HepG2 (cell line): ENCODE results near the gene GGA3. TPM values are rescaled to one million over a fixed set of nuclear protein-coding genes. Genes with fewer than 3 reads are reported as not detected.

Experiments used
- ATAC-seq: fragments of 200-7000 bp; cut with Tn5 transposase; 3 replicates; pipeline ENCODE4 v1.9.1; 2020; ENCODE audit warnings: mild to moderate bottlenecking, moderate library complexity
- BruUV-seq: library from RNA; stranded (reverse); fragments of 400-500 nt; replicated peaks from 2 replicates; lab custom pipeline; 2021; lab: Mats Ljungman, UMichigan
- CTCF ChIA-PET: fragments of 300-600 bp; formaldehyde crosslinking; extraction: SDS; loops from one replicate; lab custom pipeline; 2021; ENCODE audit warnings: low total read pairs, inconsistent platforms, low intra/inter-chr PET ratio; lab: Yijun Ruan, JAX
- POLR2A ChIA-PET: fragments of 350-600 bp; sonication (Branson Sonifier 250); formaldehyde crosslinking; loops from one replicate; lab custom pipeline; 2020; ENCODE audit warnings: antibody characterized with exemption, inconsistent platforms; lab: Yijun Ruan, JAX
- DNase-seq: peaks from one replicate; pipeline ENCODE4 v3.0.0-alpha.2; 2015; ENCODE audit warnings: low spot score
- FAIRE-seq: peaks from 3 replicates; lab custom pipeline; 2011; peaks lifted over from hg19 to GRCh38; lab: Jason Lieb, UNC
- H2AFZ ChIP-seq: one replicate; pipeline ENCODE4 v1.6.1; 2011; ENCODE audit warnings: low read length, inconsistent platforms
- H3K27ac ChIP-seq: fragments of 300-600 bp; 3 replicates; pipeline ENCODE4 v1.8.0; 2011; ENCODE audit warnings: mixed run types, mild to moderate bottlenecking, mixed read lengths, low read length, inconsistent platforms; ENCODE audit not compliant: insufficient read depth; ENCODE audit errors: extremely low read length
- H3K27me3 ChIP-seq, 2 experiments: fragments of 200-600 bp in 1 of 2; 2 replicates in 1 of 2; 3 replicates in 1 of 2; pipeline versions ENCODE4 v1.6.0 to v1.8.0; 2011; ENCODE audit warnings: low read length in 2 of 2, mild to moderate bottlenecking in 2 of 2, moderate library complexity in 2 of 2, inconsistent platforms in 1 of 2; ENCODE audit not compliant: insufficient read depth in 2 of 2, control insufficient read depth in 1 of 2
- H3K36me3 ChIP-seq, 2 experiments: fragments of 200-600 bp in 1 of 2; replicated peaks in 1 of 2; 2 replicates in 1 of 2; 3 replicates in 1 of 2; pipeline versions ENCODE4 v1.5.1 to v1.8.0; 2011; ENCODE audit warnings: low read length in 2 of 2, inconsistent platforms in 1 of 2; ENCODE audit not compliant: insufficient read depth in 2 of 2, control insufficient read depth in 1 of 2
- H3K4me1 ChIP-seq: 2 replicates; pipeline ENCODE4 v1.5.1; 2012; ENCODE audit warnings: low read length, inconsistent platforms; ENCODE audit not compliant: insufficient read depth
- H3K4me2 ChIP-seq: 2 replicates; pipeline ENCODE4 v1.6.0; 2011; ENCODE audit warnings: low read depth, low read length, inconsistent platforms
- H3K4me3 ChIP-seq, 3 experiments: fragments of 200-600 bp in 1 of 3; sonication (generic), shearing (Covaris generic) in 1 of 3; replicated peaks in 1 of 3; 2 replicates each; pipeline ENCODE4 v1.5.1; 2011 to 2016; ENCODE audit warnings: low read length in 3 of 3, inconsistent platforms in 2 of 3, low read depth in 2 of 3, mild to moderate bottlenecking in 2 of 3, control low read depth in 1 of 3, mixed read lengths in 1 of 3; ENCODE audit not compliant: insufficient read depth in 1 of 3
- H3K79me2 ChIP-seq: one replicate; pipeline ENCODE4 v1.6.1; 2011; ENCODE audit warnings: low read length, inconsistent platforms; ENCODE audit not compliant: insufficient read depth
- H3K9ac ChIP-seq: 2 replicates; pipeline ENCODE4 v1.6.0; 2011; ENCODE audit warnings: mild to moderate bottlenecking, low read depth, low read length, inconsistent platforms; ENCODE audit not compliant: insufficient read depth
- H3K9me3 ChIP-seq: 2 replicates; pipeline ENCODE4 v1.5.1; 2012; ENCODE audit warnings: mild to moderate bottlenecking, low read length
- H4K20me1 ChIP-seq: 2 replicates; pipeline ENCODE4 v1.6.0; 2011; ENCODE audit warnings: inconsistent platforms, mild to moderate bottlenecking, low read length, moderate library complexity; ENCODE audit not compliant: insufficient read depth
- ERF ChIP-seq: IDR thresholded peaks from 2 replicates; pipeline ENCODE4 v1.6.1; 2018; ENCODE audit warnings: missing biosample characterization, missing genetic modification reagents
- GTF3A ChIP-seq: sonication (generic); formaldehyde crosslinking; conservative IDR thresholded peaks from 2 replicates; pipeline ENCODE4 v1.4.0; 2020; ENCODE audit warnings: mild to moderate bottlenecking, missing genetic modification reagents
- HNF4A ChIP-seq: sonication (generic); formaldehyde crosslinking; IDR thresholded peaks from 2 replicates; pipeline ENCODE4 v1.4.0; 2020; ENCODE audit warnings: missing genetic modification reagents
- KDM3A ChIP-seq: IDR thresholded peaks from 2 replicates; pipeline ENCODE4 v1.6.1; 2018; ENCODE audit warnings: low read depth, missing compliant biosample characterization
- KDM4B ChIP-seq: sonication (generic); formaldehyde crosslinking; IDR thresholded peaks from 2 replicates; pipeline ENCODE4 v1.4.0; 2020; ENCODE audit warnings: missing genetic modification reagents
- MATR3 ChIP-seq: sonication (generic); formaldehyde crosslinking; IDR thresholded peaks from 2 replicates; pipeline ENCODE4 v1.4.0; 2020; ENCODE audit warnings: missing genetic modification reagents
- MLX ChIP-seq: IDR thresholded peaks from 2 replicates; pipeline ENCODE4 v1.6.1; 2016
- MTA1 ChIP-seq: sonication (generic); formaldehyde crosslinking; IDR thresholded peaks from 2 replicates; pipeline ENCODE4 v1.4.0; 2020; ENCODE audit warnings: missing genetic modification reagents, mild to moderate bottlenecking, borderline replicate concordance
- MYC ChIP-seq: sonication (generic); formaldehyde crosslinking; IDR thresholded peaks from 2 replicates; pipeline ENCODE4 v1.9.0; 2021; ENCODE audit warnings: missing genetic modification reagents, borderline replicate concordance
- NCOR1 ChIP-seq: fragments of 200-600 bp; sonication (generic); IDR thresholded peaks from 2 replicates; pipeline ENCODE4 v1.7.0; 2017; ENCODE audit warnings: antibody characterized with exemption, low read length, borderline replicate concordance
- SAP130 ChIP-seq: IDR thresholded peaks from 2 replicates; pipeline ENCODE4 v1.6.1; 2016; ENCODE audit warnings: low read depth
- TEF ChIP-seq: sonication (generic); formaldehyde crosslinking; IDR thresholded peaks from 2 replicates; pipeline ENCODE4 v1.5.0; 2020; ENCODE audit warnings: missing genetic modification reagents
- ZNF136 ChIP-seq: sonication (generic); formaldehyde crosslinking; IDR thresholded peaks from 2 replicates; pipeline ENCODE4 v1.8.1; 2022; ENCODE audit warnings: low read depth, mild to moderate bottlenecking, moderate library complexity, missing genetic modification reagents
- ZNF207 ChIP-seq: fragments of 450-650 bp; IDR thresholded peaks from 2 replicates; pipeline ENCODE4 v1.6.1; 2016; ENCODE audit warnings: antibody characterized with exemption, borderline replicate concordance
- ZNF276 ChIP-seq: sonication (generic); formaldehyde crosslinking; IDR thresholded peaks from 2 replicates; pipeline ENCODE4 v1.4.0; 2020; ENCODE audit warnings: mild to moderate bottlenecking, low read depth, missing genetic modification reagents
- WGBS: methylation state at CpG from one replicate; pipeline ENCODE4 v1.1.6; 2017; ENCODE audit warnings: low lambda C conversion rate; 5-methylcytosine and 5-hydroxymethylcytosine counted together
- in situ Hi-C: cut with HindIII; loops from 2 replicates; pipeline ENCODE4 v1.10.0; 2017; ENCODE audit warnings: low pct_unique_long_range_greater_than_20kb; ENCODE audit not compliant: extremely low pct_ligation_motif_present
- intact Hi-C: fragments of 100-400 bp; cut with micrococcal nuclease; formaldehyde crosslinking; loops from one replicate; pipeline ENCODE4 v1.10.0; 2022; ENCODE audit not compliant: unreplicated experiment
- polyA plus RNA-seq, 8 experiments: library from polyadenylated mRNA; depleted of rRNA in 3 of 8; stranded (reverse) in 7 of 8; unstranded in 1 of 8; fragments of >200 nt; fragmentation: Illumina TruSeq in 4 of 8; extraction: Trizol in 4 of 8; gene quantifications; 2 replicates each; pipeline versions ENCODE4 v1.2.1 to v1.2.3, GENCODE V29; 2011 to 2016; ENCODE audit warnings: low read depth in 4 of 8, missing spikeins in 1 of 8, mixed read lengths in 1 of 8; ENCODE audit not compliant: insufficient read depth in 1 of 8
- total RNA-seq, 5 experiments: library from RNA; depleted of rRNA; stranded (reverse); fragments of >200 nt; fragmentation: Illumina TruSeq; extraction: Trizol; gene quantifications; 2 replicates each; pipeline ENCODE4 v1.2.3, GENCODE V29; 2016; ENCODE audit warnings: low read depth in 1 of 5

The GGA3 gene
- total and polyA plus RNA-seq, 2 of the 13 experiments (the other 11 are each of a cell fraction or from before 2014, with no cell fraction given) = 28.4 to 43.7 TPM

GRCh38 chr17:75308732-75309629 is 47.6 kb upstream of the GGA3 start:
- ATAC-seq = peak; percentile 87
- peak overlapping the region; percentile 89 for H3K27ac ChIP-seq
- no peaks in the 10 kb centered on the region for H3K36me3 ChIP-seq
- CTCF ChIA-PET = no interaction called here
- in situ Hi-C loops (no loop called here), intact Hi-C loops (loop anchor here (1.0 kb wide), 2 partner anchors 14 to 39 kb away; no protein-coding TSS in a partner anchor)
- H3K4me1 ChIP-seq = peaks cover 66% of the 10 kb centered on the region
- BruUV-seq = TSS peak; percentile 90
- H3K9me3 ChIP-seq = no peaks in the 10 kb centered on the region
- peak; percentile 96 for FAIRE-seq
- DNase-seq = peak; percentile 94
- H2AFZ ChIP-seq = peak overlapping the region; percentile 38
- no peaks in the 10 kb centered on the region for H3K27me3 ChIP-seq
- peak overlapping the region; percentile 85 for H3K4me2 ChIP-seq
- H4K20me1 ChIP-seq = no peaks in the 10 kb centered on the region
- WGBS = 2% methylated on average over 18 of the region's 20 CpGs
- peak overlapping the region; percentile 76 for H3K9ac ChIP-seq
- POLR2A ChIA-PET = interaction anchor here (0.7 to 4.3 kb wide), 17 partner anchors 8 to 221 kb away, joined by 3 to 39 read pairs (median 6); partner anchors contain the start of genes GGA3, GRB2, MIF4GD and MRPS7
- H3K79me2 ChIP-seq = no peaks in the 10 kb centered on the region
- peak overlapping the region; percentile 35 to 69 (median 48); a peak in 5 of 6 replicates for H3K4me3 ChIP-seq
- peak; percentile 72; the same call in 1 of the 2 replicates for TF ChIP-seq KDM3A
- peak; percentile 53; the same call in 1 of the 2 replicates for TF ChIP-seq ZNF136 (CRISPR knock-in tag)
- peak; percentile 95 for TF ChIP-seq ZNF276 (CRISPR knock-in tag)
- TF ChIP-seq GTF3A (CRISPR knock-in tag) = 0 out of 2 replicates have a peak, but pooled peaks have one; percentile 58
- TF ChIP-seq MLX (CRISPR knock-in tag) = no peak
- peak; percentile 98 for TF ChIP-seq HNF4A
- TF ChIP-seq MTA1 (CRISPR knock-in tag) = peak; percentile 97; the same call in 1 of the 2 replicates
- 0 out of 2 replicates have a peak, but pooled peaks have one; percentile 44 for TF ChIP-seq KDM4B (CRISPR knock-in tag)
- no peak for TF ChIP-seq TEF (CRISPR knock-in tag)
- peak; percentile 85 for TF ChIP-seq SAP130
- no peak for TF ChIP-seq MATR3 (CRISPR knock-in tag)
- TF ChIP-seq MYC = peak; percentile 85
- TF ChIP-seq ZNF207 = no peak
- TF ChIP-seq ERF (CRISPR knock-in tag) = peak; percentile 68; the same call in 1 of the 2 replicates
- 0 out of 2 replicates have a peak, but pooled peaks have one; percentile 89 for TF ChIP-seq NCOR1
